GM23338 (cell line): ENCODE results near the gene HLX.

Source experiments
- CREB1 ChIP-seq: fragments of 250-450 bp; sonication (Bioruptor Pico); IDR thresholded peaks from 2 replicates; pipeline ENCODE4 v1.5.0; 2020; ENCODE audit warnings: low read depth, mild to moderate bottlenecking, moderate library complexity
- CTCF ChIP-seq, 2 experiments: fragments of 200-600 bp in 1 of 2; sonication (generic) in 1 of 2; conservative IDR thresholded peaks; 2 replicates each; pipeline versions ENCODE4 v1.5.1 to v1.6.1; 2016 to 2017; ENCODE audit warnings: antibody characterized with exemption in 2 of 2, low read depth in 2 of 2, mild to moderate bottlenecking in 2 of 2, moderate library complexity in 1 of 2
- ETS1 ChIP-seq: IDR thresholded peaks from 2 replicates; pipeline ENCODE4 v1.6.1; 2016; ENCODE audit warnings: antibody characterized with exemption
- EZH2 ChIP-seq: fragments of 200-600 bp; sonication (generic); IDR thresholded peaks from one replicate; pipeline ENCODE4 v1.8.0; 2017; ENCODE audit warnings: antibody characterized with exemption, mild to moderate bottlenecking, low read depth; ENCODE audit not compliant: unreplicated experiment
- EZH2phosphoT487 ChIP-seq: fragments of 200-600 bp; sonication (generic); IDR thresholded peaks from one replicate; pipeline ENCODE4 v1.8.1; 2018; ENCODE audit warnings: antibody characterized with exemption; ENCODE audit not compliant: unreplicated experiment
- POLR2AphosphoS5 ChIP-seq: IDR thresholded peaks from 2 replicates; pipeline ENCODE4 v1.6.1; 2016; ENCODE audit warnings: antibody characterized with exemption, low read depth
- REST ChIP-seq: IDR thresholded peaks from one replicate; pipeline ENCODE4 v1.6.1; 2018; ENCODE audit warnings: antibody characterized with exemption; ENCODE audit not compliant: unreplicated experiment

- peak; percentile 94 for TF ChIP-seq EZH2
- TF ChIP-seq REST, result no peak
- TF ChIP-seq CTCF (conservative IDR thresholded peaks at IDR 0.05; ENCODE audit: low read depth in 2 of 2), result peak; percentile 65 to 84
- no peak for TF ChIP-seq POLR2AphosphoS5
- TF ChIP-seq EZH2phosphoT487, result peak; percentile 87
- no peak for TF ChIP-seq CREB1 (CRISPR knock-in tag)
- no peak for TF ChIP-seq ETS1
Measured at GRCh38 chr1:220882061-220882891, 3.0 kb downstream of the HLX start.
